H1 (cell line): ENCODE data around the gene PAX4. TPM values are rescaled to one million over a fixed set of nuclear protein-coding genes. Genes with fewer than 3 reads are reported as not detected.

ENCODE experiments used
- CTCF ChIA-PET: fragments of 300-600 bp; sonication (Branson Sonifier 250); formaldehyde crosslinking; loops from one replicate; lab custom pipeline; 2021; ENCODE audit not compliant: partially characterized antibody; lab: Charles Lee
- POLR2A ChIA-PET: fragments of 300-600 bp; sonication (Branson Sonifier 250); formaldehyde crosslinking; loops from one replicate; lab custom pipeline; 2021; ENCODE audit warnings: inconsistent platforms; ENCODE audit not compliant: partially characterized antibody; lab: Charles Lee
- DNase-seq, 2 experiments: peaks; one replicate each; pipeline versions ENCODE4 v3.0.0 to v3.0.0-alpha.2; 2010 to 2022; ENCODE audit warnings: low spot score in 2 of 2, low read depth in 1 of 2, mixed read lengths in 1 of 2
- FAIRE-seq: peaks from 2 replicates; lab custom pipeline; 2011; peaks lifted over from hg19 to GRCh38; lab: Jason Lieb, UNC
- H2AFZ ChIP-seq: 2 replicates; pipeline ENCODE4 v1.8.1; 2012; ENCODE audit warnings: low read length, inconsistent platforms
- H2AK5ac ChIP-seq: 2 replicates; pipeline ENCODE4 v1.6.1; 2013; ENCODE audit warnings: low read depth, low read length
- H2BK120ac ChIP-seq: replicated peaks from 2 replicates; pipeline ENCODE3; 2013; ENCODE audit warnings: low read depth, low read length, inconsistent platforms
- H2BK12ac ChIP-seq: 2 replicates; pipeline ENCODE4 v1.6.1; 2013; ENCODE audit warnings: low read depth, low read length
- H2BK15ac ChIP-seq: 2 replicates; pipeline ENCODE4 v1.6.1; 2013; ENCODE audit warnings: low read length
- H2BK20ac ChIP-seq: 2 replicates; pipeline ENCODE4 v1.6.1; 2013; ENCODE audit warnings: low read length
- H2BK5ac ChIP-seq: 2 replicates; pipeline ENCODE4 v1.6.1; 2013; ENCODE audit warnings: low read depth, low read length
- H3K14ac ChIP-seq: 2 replicates; pipeline ENCODE4 v1.6.1; 2013; ENCODE audit warnings: inconsistent platforms; ENCODE audit not compliant: insufficient read length
- H3K18ac ChIP-seq: 2 replicates; pipeline ENCODE4 v1.6.1; 2013; ENCODE audit warnings: low read length; ENCODE audit errors: extremely low read depth
- H3K23ac ChIP-seq: 2 replicates; pipeline ENCODE4 v1.6.1; 2013; ENCODE audit warnings: inconsistent platforms; ENCODE audit not compliant: insufficient read length
- H3K23me2 ChIP-seq: 2 replicates; pipeline ENCODE4 v1.6.1; 2013; ENCODE audit warnings: low read depth, low read length
- H3K27ac ChIP-seq: 2 replicates; pipeline ENCODE4 v1.6.1; 2011; ENCODE audit warnings: low read depth, low read length, inconsistent platforms
- H3K27me3 ChIP-seq, 4 experiments: replicated peaks in 1 of 4; 1 replicate in 1 of 4; 2 replicates in 3 of 4; pipeline versions ENCODE4 v1.6.1 to v1.8.1; 2011 to 2013; ENCODE audit warnings: low read length in 3 of 4, mild to moderate bottlenecking in 3 of 4, inconsistent platforms in 2 of 4, mixed read lengths in 2 of 4, moderate library complexity in 1 of 4; ENCODE audit not compliant: control insufficient read depth in 3 of 4, insufficient read depth in 3 of 4; ENCODE audit errors: extremely low read depth in 1 of 4
- H3K36me3 ChIP-seq, 4 experiments: 2 replicates each; pipeline versions ENCODE4 v1.6.1 to v1.8.1; 2011 to 2013; ENCODE audit warnings: mild to moderate bottlenecking in 4 of 4, low read length in 3 of 4, moderate library complexity in 2 of 4, control low read depth in 1 of 4, inconsistent platforms in 1 of 4; ENCODE audit not compliant: insufficient read depth in 4 of 4, control insufficient read depth in 2 of 4
- H3K4ac ChIP-seq: replicated peaks from 2 replicates; pipeline ENCODE3; 2013; ENCODE audit warnings: low read length, low read depth, mixed read lengths, inconsistent platforms; ENCODE audit not compliant: insufficient read length
- H3K4me1 ChIP-seq, 4 experiments: replicated peaks in 1 of 4; 1 replicate in 1 of 4; 2 replicates in 3 of 4; pipeline versions ENCODE4 v1.6.1 to v1.8.1; 2011 to 2013; ENCODE audit warnings: low read length in 3 of 4, inconsistent platforms in 2 of 4, mixed read lengths in 1 of 4; ENCODE audit not compliant: insufficient read depth in 4 of 4, control insufficient read depth in 3 of 4
- H3K4me2 ChIP-seq, 2 experiments: 2 replicates each; pipeline versions ENCODE4 v1.6.1 to v1.8.1; 2011 to 2013; ENCODE audit warnings: low read depth in 2 of 2, low read length in 2 of 2, control low read depth in 1 of 2, inconsistent platforms in 1 of 2, mild to moderate bottlenecking in 1 of 2; ENCODE audit not compliant: insufficient read depth in 1 of 2
- H3K4me3 ChIP-seq, 4 experiments: fragments of 200-600, 300-600 bp in 1 of 4; sonication (generic), shearing (Covaris generic), sonication (Bioruptor Twin) in 1 of 4; 2 replicates each; pipeline versions ENCODE4 v1.5.1 to v1.8.1; 2011 to 2016; ENCODE audit warnings: low read length in 4 of 4, low read depth in 3 of 4, control low read depth in 2 of 4, inconsistent platforms in 2 of 4, mild to moderate bottlenecking in 2 of 4, mixed read lengths in 1 of 4, moderate library complexity in 1 of 4; ENCODE audit not compliant: insufficient read depth in 2 of 4; ENCODE audit errors: extremely low read depth in 1 of 4
- H3K56ac ChIP-seq: replicated peaks from 2 replicates; pipeline ENCODE3; 2013; ENCODE audit warnings: low read depth, mild to moderate bottlenecking, mixed read lengths, low read length, inconsistent platforms; ENCODE audit not compliant: insufficient read length
- H3K79me1 ChIP-seq: 2 replicates; pipeline ENCODE4 v1.6.1; 2013; ENCODE audit warnings: low read depth, low read length, control low read depth
- H3K79me2 ChIP-seq, 2 experiments: 2 replicates each; pipeline versions ENCODE4 v1.6.1 to v1.8.1; 2012 to 2013; ENCODE audit warnings: low read length in 2 of 2, mild to moderate bottlenecking in 2 of 2, inconsistent platforms in 1 of 2; ENCODE audit not compliant: insufficient read depth in 2 of 2, control insufficient read depth in 1 of 2
- H3K9ac ChIP-seq, 4 experiments: replicated peaks in 1 of 4; 1 replicate in 1 of 4; 2 replicates in 3 of 4; pipeline versions ENCODE4 v1.6.1 to v1.8.1; 2011 to 2013; ENCODE audit warnings: low read depth in 3 of 4, low read length in 3 of 4, control low read depth in 2 of 4, mild to moderate bottlenecking in 2 of 4, moderate library complexity in 2 of 4, inconsistent platforms in 1 of 4; ENCODE audit errors: extremely low read depth in 1 of 4
- H3K9me3 ChIP-seq, 2 experiments: 2 replicates each; pipeline versions ENCODE4 v1.6.1 to v1.8.1; 2012 to 2013; ENCODE audit warnings: mild to moderate bottlenecking in 2 of 2, moderate library complexity in 2 of 2, control low read depth in 1 of 2, inconsistent platforms in 1 of 2, low read depth in 1 of 2, low read length in 1 of 2, mixed read lengths in 1 of 2; ENCODE audit not compliant: insufficient read depth in 2 of 2
- H4K20me1 ChIP-seq, 2 experiments: replicated peaks in 1 of 2; 2 replicates each; pipeline versions ENCODE3 to v1.8.1; 2011 to 2013; ENCODE audit warnings: inconsistent platforms in 2 of 2, low read length in 2 of 2, mild to moderate bottlenecking in 1 of 2; ENCODE audit not compliant: insufficient read depth in 2 of 2, control insufficient read depth in 1 of 2
- H4K5ac ChIP-seq: 2 replicates; pipeline ENCODE4 v1.6.1; 2013; ENCODE audit warnings: low read length, low read depth, mixed read lengths, inconsistent platforms; ENCODE audit not compliant: insufficient read length
- H4K8ac ChIP-seq: 2 replicates; pipeline ENCODE4 v1.8.0; 2013; ENCODE audit warnings: mild to moderate bottlenecking, moderate library complexity, low read length, inconsistent platforms; ENCODE audit not compliant: insufficient read depth; ENCODE audit errors: extremely low read depth
- H4K91ac ChIP-seq: replicated peaks from 2 replicates; pipeline ENCODE3; 2013; ENCODE audit warnings: low read length, mixed read lengths, inconsistent platforms; ENCODE audit not compliant: insufficient read length
- ATF3 ChIP-seq: IDR thresholded peaks from 2 replicates; pipeline ENCODE4 v1.6.1; 2011; ENCODE audit warnings: low read depth, mild to moderate bottlenecking, low read length; ENCODE audit not compliant: insufficient read depth
- BACH1 ChIP-seq: IDR thresholded peaks from 2 replicates; pipeline ENCODE4 v1.6.1; 2012; ENCODE audit warnings: low read length, improper control_type of control experiment
- BRCA1 ChIP-seq: IDR thresholded peaks from 2 replicates; pipeline ENCODE4 v1.6.1; 2012; ENCODE audit warnings: low read depth, low read length, improper control_type of control experiment
- HDAC6 ChIP-seq: IDR thresholded peaks from one replicate; pipeline ENCODE4 v1.7.1; 2012; ENCODE audit warnings: low read depth, mild to moderate bottlenecking, inconsistent platforms, low read length, moderate library complexity
- KDM4A ChIP-seq: IDR thresholded peaks from one replicate; pipeline ENCODE4 v1.7.1; 2012; ENCODE audit warnings: low read depth, mild to moderate bottlenecking, moderate library complexity, low read length, inconsistent platforms; ENCODE audit not compliant: severe bottlenecking
- POLR2AphosphoS5 ChIP-seq: IDR thresholded peaks from 2 replicates; pipeline ENCODE4 v1.6.1; 2011; ENCODE audit warnings: low read depth, low read length
- RAD21 ChIP-seq, 2 experiments: IDR thresholded peaks in 1 of 2; conservative IDR thresholded peaks in 1 of 2; 2 replicates each; pipeline ENCODE4 v1.6.1; 2011; ENCODE audit warnings: low read depth in 2 of 2, low read length in 2 of 2, improper control_type of control experiment in 1 of 2, inconsistent platforms in 1 of 2, mild to moderate bottlenecking in 1 of 2, moderate library complexity in 1 of 2
- SIN3A ChIP-seq, 2 experiments: IDR thresholded peaks in 1 of 2; conservative IDR thresholded peaks in 1 of 2; 2 replicates each; pipeline ENCODE4 v1.6.1; 2011 to 2012; ENCODE audit warnings: low read length in 2 of 2, improper control_type of control experiment in 1 of 2, low read depth in 1 of 2, mild to moderate bottlenecking in 1 of 2
- SP2 ChIP-seq: IDR thresholded peaks from 2 replicates; pipeline ENCODE4 v1.6.1; 2012; ENCODE audit warnings: mild to moderate bottlenecking, low read length, inconsistent platforms
- TCF12 ChIP-seq: IDR thresholded peaks from 2 replicates; pipeline ENCODE4 v1.6.1; 2011; ENCODE audit warnings: low read depth, mild to moderate bottlenecking, low read length
- WGBS, 2 experiments: shearing (Covaris generic) in 1 of 2; methylation state at CpG; one replicate each; pipeline versions ENCODE4 v1.1.6 to v1.1.7; 2013 to 2015; ENCODE audit warnings: low lambda C conversion rate in 2 of 2, mixed read lengths in 2 of 2, inconsistent platforms in 1 of 2, low coverage in 1 of 2, missing lambda C conversion rate in 1 of 2; ENCODE audit not compliant: insufficient replicate concordance in 2 of 2, insufficient coverage in 1 of 2, insufficient read length in 1 of 2; ENCODE audit errors: extremely low coverage in 1 of 2, missing lambda C conversion rate in 1 of 2; 5-methylcytosine and 5-hydroxymethylcytosine counted together
- polyA plus RNA-seq, 7 experiments: library from polyadenylated mRNA; depleted of rRNA in 3 of 7; stranded (reverse) in 5 of 7; unstranded in 2 of 7; fragments of >200 nt in 5 of 7; fragments of 200-250 nt in 2 of 7; gene quantifications; 1 replicate in 5 of 7; 2 replicates in 1 of 7; 4 replicates in 1 of 7; pipeline versions ENCODE4 v1.2.1 to v1.2.3, GENCODE V29; 2011 to 2013; ENCODE audit warnings: missing spikeins in 2 of 7, mixed read lengths in 2 of 7
- total RNA-seq: library from RNA; stranded (reverse); fragmentation: NEBNext Ultra II Directional; extraction: Animal tissue kit (Norgen Biotek cat#: 25700); gene quantifications from 2 replicates; pipeline ENCODE4 v1.2.1, GENCODE V29; 2021

Gene PAX4
- total and polyA plus RNA-seq, 2 of the 8 experiments (the other 6 are each of a cell fraction or from before 2014, with no cell fraction given), result 0.20 TPM; not detected in 1

DNA sequence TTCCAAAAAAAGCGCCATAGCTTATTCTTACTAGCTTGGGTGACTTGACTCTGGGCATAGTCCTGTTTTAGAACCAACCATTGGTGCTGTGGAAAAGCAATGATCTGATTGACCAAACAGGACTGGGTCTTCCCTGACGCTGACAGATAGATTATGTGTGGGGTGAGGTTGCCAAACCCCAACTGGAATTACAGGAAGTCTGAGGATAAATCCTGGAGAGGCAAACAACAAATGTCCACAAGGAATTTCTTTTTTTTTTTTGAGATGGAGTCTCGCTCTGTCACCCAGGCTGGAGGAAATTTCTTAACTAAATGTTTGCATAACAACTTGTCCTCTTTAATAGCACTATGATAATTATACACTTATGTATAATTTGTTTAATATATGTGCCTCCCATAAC lies 51.7 kb downstream of the PAX4 start:
- H3K4me1 ChIP-seq, result no peaks in the 10 kb centered on the region
- H2AFZ ChIP-seq, result no peak overlapping the region
- H3K18ac ChIP-seq, result no peak overlapping the region
- H4K8ac ChIP-seq, result no peak overlapping the region
- H3K9ac ChIP-seq, result no peak overlapping the region
- H3K79me2 ChIP-seq, result no peaks in the 10 kb centered on the region
- no peak overlapping the region for H2BK15ac ChIP-seq
- no peak overlapping the region for H2BK20ac ChIP-seq
- no peak overlapping the region for H2BK5ac ChIP-seq
- H3K4ac ChIP-seq, result no peak overlapping the region
- FAIRE-seq, result no peak
- H3K9me3 ChIP-seq, result peaks cover 0 to 5% of the 10 kb centered on the region in 2 experiments; a peak in 1 of 4 replicates
- no peak overlapping the region for H4K5ac ChIP-seq
- no peaks in the 10 kb centered on the region for H3K36me3 ChIP-seq
- no peak overlapping the region for H3K14ac ChIP-seq
- no peak overlapping the region for H3K4me3 ChIP-seq
- TF ChIP-seq HDAC6, result no peak
- TF ChIP-seq BACH1, result no peak
- TF ChIP-seq KDM4A, result no peak
- TF ChIP-seq TCF12, result no peak
- TF ChIP-seq ATF3, result no peak
- no peak for TF ChIP-seq POLR2AphosphoS5
- TF ChIP-seq BRCA1, result no peak
- TF ChIP-seq RAD21 (IDR thresholded peaks at IDR 0.05 in 1 of 2, conservative IDR thresholded peaks at IDR 0.05 in 1 of 2; ENCODE audit: low read depth in 2 of 2, low read length in 2 of 2), result no peak
- no peak for TF ChIP-seq SP2
- no peak for TF ChIP-seq SIN3A (conservative IDR thresholded peaks at IDR 0.05 in 1 of 2, IDR thresholded peaks at IDR 0.05 in 1 of 2; ENCODE audit: low read depth in 1 of 2, low read length in 2 of 2)
- no peak overlapping the region for H3K27ac ChIP-seq
- WGBS, 2 experiments, result 88% methylated on average over 3 of the region's 3 CpGs; no CpG with 5 or more reads in 1 of the 2 experiments
- no peaks in the 10 kb centered on the region for H3K27me3 ChIP-seq
- no peak overlapping the region for H2BK12ac ChIP-seq
- no peaks in the 10 kb centered on the region for H4K20me1 ChIP-seq
- H3K23ac ChIP-seq, result no peak overlapping the region
- H2AK5ac ChIP-seq, result no peak overlapping the region
- H3K56ac ChIP-seq, result no peak overlapping the region
- H4K91ac ChIP-seq, result no peak overlapping the region
- ChIA-PET CTCF (interaction anchor here (1.2 to 1.4 kb wide), 2 partner anchors 16 to 63 kb away, joined by 3 to 5 read pairs; no protein-coding TSS in a partner anchor), POLR2A (no interaction called here)
- DNase-seq, result no peak
- H3K23me2 ChIP-seq, result no peaks in the 10 kb centered on the region
- H3K4me2 ChIP-seq, result no peak overlapping the region
- H3K79me1 ChIP-seq, result no peaks in the 10 kb centered on the region
- H2BK120ac ChIP-seq, result no peak overlapping the region
